SK-N-SH treated with all-trans-retinoic acid at 6 μM for 48 hours (cell line): Measurements from ENCODE around the gene PODXL.

Source experiments
- ATAC-seq: fragments of 200-7000 bp; cut with Tn5 transposase; 3 replicates; pipeline ENCODE4 v1.9.1; 2020; ENCODE audit warnings: mild to moderate bottlenecking, moderate library complexity
- ARNTL ChIP-seq: fragments of 450-650 bp; formaldehyde crosslinking; IDR thresholded peaks from 2 replicates; pipeline ENCODE4 v1.5.0; 2020; ENCODE audit warnings: low read depth, mild to moderate bottlenecking, moderate library complexity, borderline replicate concordance
- BACH2 ChIP-seq: fragments of 250-450 bp; sonication (Bioruptor Pico); IDR thresholded peaks from 2 replicates; pipeline ENCODE4 v1.9.0; 2021; ENCODE audit warnings: mild to moderate bottlenecking, borderline replicate concordance
- CSDC2 ChIP-seq: fragments of 250-450 bp; sonication (Bioruptor Pico); IDR thresholded peaks from 2 replicates; pipeline ENCODE4 v1.5.0; 2020; ENCODE audit warnings: mild to moderate bottlenecking, moderate library complexity
- CSRNP3 ChIP-seq: fragments of 250-450 bp; sonication (Bioruptor Pico); IDR thresholded peaks from 2 replicates; pipeline ENCODE4 v1.5.1; 2021; ENCODE audit warnings: mild to moderate bottlenecking, moderate library complexity
- GLIS3 ChIP-seq: fragments of 250-450 bp; sonication (Bioruptor Pico); IDR thresholded peaks from 2 replicates; pipeline ENCODE4 v1.5.0; 2020; ENCODE audit warnings: mild to moderate bottlenecking, moderate library complexity
- RARB ChIP-seq: fragments of 250-450 bp; sonication (Bioruptor Pico); IDR thresholded peaks from 2 replicates; pipeline ENCODE4 v1.8.0; 2021; ENCODE audit warnings: mild to moderate bottlenecking, moderate library complexity
- TCF4 ChIP-seq: fragments of 250-450 bp; sonication (Bioruptor Pico); IDR thresholded peaks from 2 replicates; pipeline ENCODE4 v1.8.0; 2021; ENCODE audit warnings: mild to moderate bottlenecking, moderate library complexity, borderline replicate concordance
- TOX ChIP-seq: fragments of 250-450 bp; sonication (Bioruptor Pico); IDR thresholded peaks from 2 replicates; pipeline ENCODE4 v1.8.0; 2021; ENCODE audit warnings: mild to moderate bottlenecking, moderate library complexity, borderline replicate concordance
- TSHZ2 ChIP-seq: fragments of 250-450 bp; sonication (Bioruptor Pico); IDR thresholded peaks from 2 replicates; pipeline ENCODE4 v1.5.0; 2020; ENCODE audit warnings: mild to moderate bottlenecking, moderate library complexity
- ZC3H10 ChIP-seq: fragments of 250-450 bp; sonication (Bioruptor Pico); IDR thresholded peaks from 2 replicates; pipeline ENCODE4 v1.5.1; 2021; ENCODE audit warnings: mild to moderate bottlenecking, moderate library complexity
- ZFP3 ChIP-seq: fragments of 250-450 bp; sonication (Bioruptor Pico); IDR thresholded peaks from 2 replicates; pipeline ENCODE4 v1.5.0; 2020; ENCODE audit warnings: mild to moderate bottlenecking, moderate library complexity
- ZFP30 ChIP-seq: fragments of 450-650 bp; formaldehyde crosslinking; IDR thresholded peaks from 2 replicates; pipeline ENCODE4 v1.5.0; 2022; ENCODE audit warnings: mild to moderate bottlenecking, moderate library complexity
- ZNF565 ChIP-seq: fragments of 450-650 bp; formaldehyde crosslinking; conservative IDR thresholded peaks from 2 replicates; pipeline ENCODE4 v1.5.0; 2020; ENCODE audit warnings: low read depth, mild to moderate bottlenecking, moderate library complexity
- ZNF70 ChIP-seq: fragments of 450-650 bp; formaldehyde crosslinking; IDR thresholded peaks from 2 replicates; pipeline ENCODE4 v1.5.0; 2020; ENCODE audit warnings: mild to moderate bottlenecking, moderate library complexity
- ZNF8 ChIP-seq: fragments of 450-650 bp; formaldehyde crosslinking; IDR thresholded peaks from 2 replicates; pipeline ENCODE4 v1.5.0; 2020; ENCODE audit warnings: mild to moderate bottlenecking, moderate library complexity
- TF ChIP-seq, protein P1 (sequence below): fragments of 250-450 bp; sonication (Bioruptor Pico); IDR thresholded peaks from 2 replicates; pipeline ENCODE4 v1.8.0; 2021; ENCODE audit warnings: low read depth, mild to moderate bottlenecking, moderate library complexity, borderline replicate concordance
- TF ChIP-seq, protein P2 (sequence below): fragments of 250-450 bp; sonication (Bioruptor Pico); IDR thresholded peaks from 2 replicates; pipeline ENCODE4 v1.8.0; 2020; ENCODE audit warnings: mild to moderate bottlenecking, moderate library complexity, borderline replicate concordance
- TF ChIP-seq, protein P3 (sequence below): fragments of 250-450 bp; sonication (Bioruptor Pico); IDR thresholded peaks from 2 replicates; pipeline ENCODE4 v1.5.1; 2020; ENCODE audit warnings: low read depth, mild to moderate bottlenecking, moderate library complexity

Gene PODXL

DNA sequence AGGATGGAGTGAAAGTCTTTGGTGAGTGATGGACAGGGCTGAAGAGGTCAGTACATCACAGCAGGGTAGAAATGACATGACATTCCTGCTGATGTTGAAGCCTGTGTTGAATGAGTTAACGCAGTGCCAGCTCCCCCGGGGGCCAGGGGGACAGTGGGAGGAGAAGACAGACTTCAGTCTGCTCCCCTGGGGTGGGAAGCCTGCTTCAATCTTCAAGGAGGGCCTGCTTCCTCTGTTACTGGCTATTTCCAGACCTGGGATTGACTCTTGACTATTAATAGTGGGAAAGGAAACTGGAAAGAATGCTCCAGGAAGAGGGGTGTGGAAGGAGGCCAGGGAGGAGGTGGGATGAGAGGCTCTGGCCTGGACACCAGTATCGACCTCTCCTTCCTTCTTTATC, 27.2 kb downstream of the PODXL start:
- no peak for TF ChIP-seq TOX
- no peak for TF ChIP-seq RARB
- TF ChIP-seq ZFP30: no peak
- TF ChIP-seq TCF4: no peak
- TF ChIP-seq, protein P1, sequence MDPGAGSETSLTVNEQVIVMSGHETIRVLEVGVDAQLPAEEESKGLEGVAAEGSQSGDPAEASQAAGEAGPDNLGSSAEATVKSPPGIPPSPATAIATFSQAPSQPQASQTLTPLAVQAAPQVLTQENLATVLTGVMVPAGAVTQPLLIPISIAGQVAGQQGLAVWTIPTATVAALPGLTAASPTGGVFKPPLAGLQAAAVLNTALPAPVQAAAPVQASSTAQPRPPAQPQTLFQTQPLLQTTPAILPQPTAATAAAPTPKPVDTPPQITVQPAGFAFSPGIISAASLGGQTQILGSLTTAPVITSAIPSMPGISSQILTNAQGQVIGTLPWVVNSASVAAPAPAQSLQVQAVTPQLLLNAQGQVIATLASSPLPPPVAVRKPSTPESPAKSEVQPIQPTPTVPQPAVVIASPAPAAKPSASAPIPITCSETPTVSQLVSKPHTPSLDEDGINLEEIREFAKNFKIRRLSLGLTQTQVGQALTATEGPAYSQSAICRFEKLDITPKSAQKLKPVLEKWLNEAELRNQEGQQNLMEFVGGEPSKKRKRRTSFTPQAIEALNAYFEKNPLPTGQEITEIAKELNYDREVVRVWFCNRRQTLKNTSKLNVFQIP (CRISPR knock-in tag): no peak
- TF ChIP-seq, protein P2, sequence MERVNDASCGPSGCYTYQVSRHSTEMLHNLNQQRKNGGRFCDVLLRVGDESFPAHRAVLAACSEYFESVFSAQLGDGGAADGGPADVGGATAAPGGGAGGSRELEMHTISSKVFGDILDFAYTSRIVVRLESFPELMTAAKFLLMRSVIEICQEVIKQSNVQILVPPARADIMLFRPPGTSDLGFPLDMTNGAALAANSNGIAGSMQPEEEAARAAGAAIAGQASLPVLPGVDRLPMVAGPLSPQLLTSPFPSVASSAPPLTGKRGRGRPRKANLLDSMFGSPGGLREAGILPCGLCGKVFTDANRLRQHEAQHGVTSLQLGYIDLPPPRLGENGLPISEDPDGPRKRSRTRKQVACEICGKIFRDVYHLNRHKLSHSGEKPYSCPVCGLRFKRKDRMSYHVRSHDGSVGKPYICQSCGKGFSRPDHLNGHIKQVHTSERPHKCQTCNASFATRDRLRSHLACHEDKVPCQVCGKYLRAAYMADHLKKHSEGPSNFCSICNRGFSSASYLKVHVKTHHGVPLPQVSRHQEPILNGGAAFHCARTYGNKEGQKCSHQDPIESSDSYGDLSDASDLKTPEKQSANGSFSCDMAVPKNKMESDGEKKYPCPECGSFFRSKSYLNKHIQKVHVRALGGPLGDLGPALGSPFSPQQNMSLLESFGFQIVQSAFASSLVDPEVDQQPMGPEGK (CRISPR knock-in tag): no peak
- TF ChIP-seq, protein P3, sequence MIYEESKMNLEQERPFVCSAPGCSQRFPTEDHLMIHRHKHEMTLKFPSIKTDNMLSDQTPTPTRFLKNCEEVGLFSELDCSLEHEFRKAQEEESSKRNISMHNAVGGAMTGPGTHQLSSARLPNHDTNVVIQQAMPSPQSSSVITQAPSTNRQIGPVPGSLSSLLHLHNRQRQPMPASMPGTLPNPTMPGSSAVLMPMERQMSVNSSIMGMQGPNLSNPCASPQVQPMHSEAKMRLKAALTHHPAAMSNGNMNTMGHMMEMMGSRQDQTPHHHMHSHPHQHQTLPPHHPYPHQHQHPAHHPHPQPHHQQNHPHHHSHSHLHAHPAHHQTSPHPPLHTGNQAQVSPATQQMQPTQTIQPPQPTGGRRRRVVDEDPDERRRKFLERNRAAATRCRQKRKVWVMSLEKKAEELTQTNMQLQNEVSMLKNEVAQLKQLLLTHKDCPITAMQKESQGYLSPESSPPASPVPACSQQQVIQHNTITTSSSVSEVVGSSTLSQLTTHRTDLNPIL (CRISPR knock-in tag): no peak
- TF ChIP-seq ARNTL (CRISPR knock-in tag): no peak
- no peak for TF ChIP-seq ZNF565 (CRISPR knock-in tag)
- no peak for TF ChIP-seq BACH2
- TF ChIP-seq GLIS3: no peak
- TF ChIP-seq TSHZ2 (CRISPR knock-in tag): no peak
- TF ChIP-seq CSRNP3: no peak
- no peak for TF ChIP-seq ZNF8 (CRISPR knock-in tag)
- TF ChIP-seq, all 23 proteins: peak for 0
- no peak; the same call in 2 of the 3 replicates for ATAC-seq

DNA sequence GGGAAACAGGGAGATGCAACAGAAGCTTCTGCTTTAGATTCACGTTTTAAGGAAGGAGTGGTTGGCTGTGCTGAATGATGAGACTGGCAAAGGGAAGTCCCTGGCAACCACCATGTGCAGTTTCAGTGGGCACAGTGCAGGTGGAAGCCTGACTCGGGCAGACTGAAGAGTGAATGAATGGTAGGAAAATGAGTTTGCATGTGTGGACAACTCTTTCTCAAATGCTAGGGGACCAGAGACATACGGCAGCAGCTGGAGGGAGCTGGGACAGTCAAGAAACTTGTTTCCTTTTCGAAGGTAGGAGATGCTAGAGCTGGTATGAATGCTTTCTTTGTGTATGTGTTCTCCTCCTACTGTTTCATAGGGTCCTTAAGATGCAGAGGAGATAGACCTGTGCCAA, 29.0 kb downstream of the PODXL start:
- no peak for ATAC-seq
- no peak for TF ChIP-seq ARNTL (CRISPR knock-in tag)
- TF ChIP-seq ZNF70 (CRISPR knock-in tag): no peak
- no peak for TF ChIP-seq BACH2
- TF ChIP-seq, protein P3 (CRISPR knock-in tag): no peak
- TF ChIP-seq RARB: no peak
- no peak for TF ChIP-seq ZNF565 (CRISPR knock-in tag)
- TF ChIP-seq ZFP30: no peak

- ATAC-seq: no peak
- no peak for TF ChIP-seq BACH2
- no peak for TF ChIP-seq TSHZ2 (CRISPR knock-in tag)
- no peak for TF ChIP-seq ZNF565 (CRISPR knock-in tag)
- no peak for TF ChIP-seq ZFP3 (CRISPR knock-in tag)
- no peak for TF ChIP-seq ZNF8 (CRISPR knock-in tag)
- no peak for TF ChIP-seq GLIS3
- no peak for TF ChIP-seq TOX
- TF ChIP-seq, protein P3 (CRISPR knock-in tag): no peak
- TF ChIP-seq ZFP30: no peak
- no peak for TF ChIP-seq CSDC2 (CRISPR knock-in tag)
- TF ChIP-seq, protein P2 (CRISPR knock-in tag): no peak
- no peak for TF ChIP-seq ZC3H10
Observed at GRCh38 chr7:131525820-131526219, 30.6 kb downstream of the PODXL start.
